Esophagus muscularis mucosa (tissue), 4 donors: ENCODE results near the gene NEK4. TPM values are rescaled to one million over a fixed set of nuclear protein-coding genes. Genes with fewer than 3 reads are reported as not detected.

Source experiments
- DNase-seq: peaks from one replicate; pipeline ENCODE4 v3.0.0-alpha.2; 2017; ENCODE audit errors: extremely low spot score
- H3K27ac ChIP-seq, 4 donors: fragments of 200-600 bp; sonication (generic); replicated peaks in 1 of 4; 1 replicate in 3 of 4; 2 replicates in 1 of 4; pipeline ENCODE4 v1.5.1; 2016 to 2019; ENCODE audit warnings: mild to moderate bottlenecking in 1 of 4
- H3K27me3 ChIP-seq, 4 donors: fragments of 200-600 bp; sonication (generic); one replicate each; pipeline versions ENCODE4 v1.5.1 to v1.6.0; 2016 to 2019
- H3K36me3 ChIP-seq, 4 donors: fragments of 200-600 bp; sonication (generic); one replicate each; pipeline ENCODE4 v1.5.1; 2016 to 2019
- H3K4me1 ChIP-seq, 4 donors: fragments of 200-600 bp; sonication (generic); one replicate each; pipeline ENCODE4 v1.5.1; 2016 to 2019
- H3K4me3 ChIP-seq, 4 donors: fragments of 200-600 bp; sonication (generic); 1 replicate in 2 of 4; 2 replicates in 2 of 4; pipeline ENCODE4 v1.5.1; 2016 to 2019; ENCODE audit warnings: mild to moderate bottlenecking in 4 of 4, moderate library complexity in 1 of 4
- H3K9me3 ChIP-seq, 4 donors: fragments of 200-600 bp; sonication (generic); 1 replicate in 3 of 4; 2 replicates in 1 of 4; pipeline ENCODE4 v1.5.1; 2016 to 2019
- EP300 ChIP-seq: sonication (generic); formaldehyde crosslinking; IDR thresholded peaks from one replicate; pipeline ENCODE4 v1.6.1; 2017; ENCODE audit warnings: antibody characterized with exemption
- POLR2A ChIP-seq: fragments of 450-650 bp; IDR thresholded peaks from one replicate; pipeline ENCODE4 v1.6.1; 2017; ENCODE audit warnings: antibody characterized with exemption, moderate library complexity, mild to moderate bottlenecking, low read depth
- POLR2AphosphoS5 ChIP-seq, 2 donors: sonication (generic); formaldehyde crosslinking; IDR thresholded peaks; one replicate each; pipeline ENCODE4 v1.6.1; 2017; ENCODE audit warnings: antibody characterized with exemption in 2 of 2
- WGBS: methylation state at CpG from one replicate; pipeline ENCODE4 v1.1.5; 2018; 5-methylcytosine and 5-hydroxymethylcytosine counted together
- intact Hi-C: fragments of 100-400 bp; cut with DNase I; formaldehyde crosslinking; loops from one replicate; pipeline ENCODE4 v1.15.1; 2023
- total RNA-seq, 4 donors: library from RNA; depleted of rRNA; stranded (reverse); fragments of >200 nt; gene quantifications; one replicate each; pipeline versions ENCODE4 v1.1.0 to v1.2.1, GENCODE V29; 2016
- TF ChIP-seq, protein P1 (sequence below), 3 experiments: fragments of 200-600 bp in 2 of 3; fragments of 450-650 bp in 1 of 3; sonication (generic) in 2 of 3; IDR thresholded peaks; one replicate each; pipeline ENCODE4 v1.5.1; 2017 to 2019; ENCODE audit warnings: antibody characterized with exemption in 3 of 3, mild to moderate bottlenecking in 2 of 3, moderate library complexity in 1 of 3

The NEK4 gene
- total RNA-seq, 4 donors from 2014 or later, result 19.1 to 29.2 (median 23.6) TPM

DNA sequence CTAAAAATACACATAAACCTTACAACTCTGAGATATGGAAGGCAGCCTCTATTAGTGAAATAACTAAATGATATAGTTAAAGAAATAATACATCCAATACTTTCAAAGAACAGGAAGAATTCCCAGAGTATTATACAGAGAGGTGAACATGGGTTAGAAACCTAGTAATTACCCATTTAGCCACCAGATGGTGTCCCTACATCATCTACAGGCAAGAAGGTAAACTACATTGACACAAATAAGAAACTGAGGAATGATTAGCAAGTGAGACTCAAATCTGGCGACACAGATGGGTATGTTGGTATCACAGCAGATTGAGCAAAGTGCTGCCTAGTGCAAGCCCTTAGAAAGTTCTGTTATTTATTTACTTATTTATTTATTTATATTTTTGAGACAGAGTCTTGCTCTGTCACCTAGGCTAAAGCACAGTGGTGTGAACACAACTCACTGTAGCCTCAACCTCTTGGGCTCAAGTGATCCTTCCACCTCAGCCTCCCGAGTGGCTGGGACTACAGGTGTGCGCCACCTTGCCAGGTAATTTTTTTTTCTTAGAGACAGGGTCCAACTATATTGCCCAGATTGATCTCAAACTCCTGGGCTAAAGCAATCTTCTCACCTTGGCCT lies 28.2 kb downstream of the NEK4 start:
- TF ChIP-seq, protein P1, sequence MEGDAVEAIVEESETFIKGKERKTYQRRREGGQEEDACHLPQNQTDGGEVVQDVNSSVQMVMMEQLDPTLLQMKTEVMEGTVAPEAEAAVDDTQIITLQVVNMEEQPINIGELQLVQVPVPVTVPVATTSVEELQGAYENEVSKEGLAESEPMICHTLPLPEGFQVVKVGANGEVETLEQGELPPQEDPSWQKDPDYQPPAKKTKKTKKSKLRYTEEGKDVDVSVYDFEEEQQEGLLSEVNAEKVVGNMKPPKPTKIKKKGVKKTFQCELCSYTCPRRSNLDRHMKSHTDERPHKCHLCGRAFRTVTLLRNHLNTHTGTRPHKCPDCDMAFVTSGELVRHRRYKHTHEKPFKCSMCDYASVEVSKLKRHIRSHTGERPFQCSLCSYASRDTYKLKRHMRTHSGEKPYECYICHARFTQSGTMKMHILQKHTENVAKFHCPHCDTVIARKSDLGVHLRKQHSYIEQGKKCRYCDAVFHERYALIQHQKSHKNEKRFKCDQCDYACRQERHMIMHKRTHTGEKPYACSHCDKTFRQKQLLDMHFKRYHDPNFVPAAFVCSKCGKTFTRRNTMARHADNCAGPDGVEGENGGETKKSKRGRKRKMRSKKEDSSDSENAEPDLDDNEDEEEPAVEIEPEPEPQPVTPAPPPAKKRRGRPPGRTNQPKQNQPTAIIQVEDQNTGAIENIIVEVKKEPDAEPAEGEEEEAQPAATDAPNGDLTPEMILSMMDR (IDR thresholded peaks at IDR 0.05), result peak; percentile 35 to 49 (median 42)
- TF ChIP-seq POLR2A, result no peak
- Histone ChIP-seq H3K27me3 (no peaks in the 10 kb centered on the region), H3K4me1 (no peaks in the 10 kb centered on the region), H3K4me3 (no peak overlapping the region), H3K27ac (no peak overlapping the region), H3K9me3 (no peaks in the 10 kb centered on the region), H3K36me3 (peaks cover 70 to 100% (median 86%) of the 10 kb centered on the region in 4 donors)
- WGBS, result 70% methylated on average over 3 of the region's 3 CpGs
- intact Hi-C loops, result loop anchor here (2.0 to 5.0 kb wide), 2 partner anchors 195 to 330 kb away; no protein-coding TSS in a partner anchor
- no peak for DNase-seq

DNA sequence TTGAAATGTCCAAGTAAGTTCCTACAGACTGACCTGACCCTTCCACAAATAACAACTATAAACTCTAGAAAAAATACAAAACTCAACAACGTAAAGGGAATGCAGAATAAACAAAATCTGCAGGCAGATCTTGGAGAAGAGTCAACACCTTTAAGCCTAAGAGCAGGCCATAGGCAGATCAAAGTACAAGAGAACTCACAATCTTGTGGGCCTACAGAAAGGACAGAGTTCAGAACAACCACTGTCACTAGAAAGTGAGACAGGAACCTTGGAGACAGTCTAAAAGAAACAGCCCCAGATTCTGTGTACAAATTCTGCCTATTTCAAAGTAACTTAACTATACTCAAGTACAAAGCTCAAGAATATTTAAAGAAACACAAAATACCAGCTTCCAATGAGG lies 31.0 kb downstream of the NEK4 start:
- DNase-seq, result no peak
- Histone ChIP-seq H3K36me3 (peaks cover 61 to 100% (median 79%) of the 10 kb centered on the region in 4 donors), H3K4me1 (no peaks in the 10 kb centered on the region), H3K27ac (no peak overlapping the region), H3K9me3 (no peaks in the 10 kb centered on the region), H3K4me3 (no peak overlapping the region), H3K27me3 (no peaks in the 10 kb centered on the region)
- no peak for TF ChIP-seq EP300
- no peak for TF ChIP-seq POLR2AphosphoS5 (IDR thresholded peaks at IDR 0.05)
- TF ChIP-seq POLR2A, result no peak
- TF ChIP-seq, protein P1 (IDR thresholded peaks at IDR 0.05), result no peak
- intact Hi-C loops, result loop anchor here (5.0 kb wide), 1 partner anchor 198 kb away; no protein-coding TSS in a partner anchor
- 79% methylated on average over 1 of the region's 1 CpG for WGBS

DNA sequence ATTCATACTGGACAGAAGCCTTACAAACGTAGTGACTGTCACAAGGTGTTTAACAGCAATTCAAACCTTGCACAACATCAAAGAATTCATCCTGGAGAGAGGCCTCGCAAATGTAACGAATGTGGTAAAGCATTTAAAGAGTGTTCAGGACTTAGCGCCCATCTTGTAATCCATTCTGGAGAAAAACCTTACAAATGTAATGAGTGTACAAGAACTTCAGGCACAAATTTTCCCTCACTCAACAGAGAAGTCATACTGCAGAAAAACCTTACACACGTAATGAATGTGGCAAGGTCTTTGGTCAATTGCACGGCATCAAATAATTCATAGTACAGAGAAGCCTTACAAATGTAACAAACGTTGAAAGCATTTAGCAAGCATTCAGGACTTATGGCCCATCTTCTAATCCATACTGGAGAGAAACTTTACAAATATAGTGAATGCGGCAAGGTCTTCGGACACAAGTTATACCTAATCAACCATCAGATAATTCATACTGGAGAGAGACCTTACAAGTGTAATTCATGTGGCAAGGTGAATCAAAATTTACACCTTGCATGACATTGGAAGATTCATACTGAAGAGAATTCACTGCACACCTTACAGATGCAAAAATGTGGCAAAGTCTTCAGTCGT lies 37.4 kb downstream of the NEK4 start:
- Histone ChIP-seq H3K9me3 (peaks cover 0 to 6% (median 0%) of the 10 kb centered on the region in 4 donors), H3K27ac (no peak overlapping the region), H3K4me3 (no peak overlapping the region), H3K4me1 (no peaks in the 10 kb centered on the region), H3K36me3 (peaks cover 42 to 97% (median 74%) of the 10 kb centered on the region in 4 donors), H3K27me3 (no peaks in the 10 kb centered on the region)
- 95% methylated on average over 10 of the region's 10 CpGs for WGBS
- TF ChIP-seq POLR2AphosphoS5 (IDR thresholded peaks at IDR 0.05), result no peak
- TF ChIP-seq POLR2A, result no peak
- TF ChIP-seq, protein P1 (IDR thresholded peaks at IDR 0.05), result no peak
- TF ChIP-seq EP300, result no peak
- no peak for DNase-seq
- intact Hi-C loops, result no loop called here

DNA sequence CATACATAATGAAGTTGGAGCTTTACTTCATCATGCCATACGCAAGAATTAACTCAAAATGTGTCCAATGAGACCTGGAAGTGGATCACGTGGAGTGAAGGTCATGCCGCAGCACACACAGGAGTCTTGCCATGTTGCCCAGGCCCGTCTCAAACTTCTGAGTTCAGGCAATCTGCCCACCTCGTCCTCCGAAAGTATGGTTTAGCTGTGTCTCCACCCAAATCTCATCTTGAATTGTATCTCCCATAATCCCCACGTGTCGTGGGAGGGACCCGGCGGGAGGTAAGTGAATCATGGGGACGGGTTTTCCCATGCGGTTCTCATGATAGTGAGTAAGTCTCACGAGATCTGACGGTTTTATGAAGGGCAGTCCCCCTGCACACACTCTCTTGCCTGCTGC lies 39.1 kb downstream of the NEK4 start:
- Histone ChIP-seq H3K9me3 (peaks cover 0 to 8% (median 0%) of the 10 kb centered on the region in 4 donors), H3K27me3 (no peaks in the 10 kb centered on the region), H3K4me1 (no peaks in the 10 kb centered on the region), H3K27ac (no peak overlapping the region), H3K4me3 (no peak overlapping the region), H3K36me3 (peaks cover 42 to 85% (median 60%) of the 10 kb centered on the region in 4 donors)
- TF ChIP-seq POLR2A, result no peak
- no peak for TF ChIP-seq POLR2AphosphoS5 (IDR thresholded peaks at IDR 0.05)
- TF ChIP-seq EP300, result no peak
- TF ChIP-seq, protein P1 (IDR thresholded peaks at IDR 0.05), result no peak
- intact Hi-C loops, result no loop called here
- 93% methylated on average over 14 of the region's 14 CpGs for WGBS
- DNase-seq, result no peak
